HEK293T (cell line): ENCODE results near the gene TOMM70.

Experiments
- ARNT ChIP-seq: fragments of 450-650 bp; IDR thresholded peaks from 2 replicates; pipeline ENCODE4 v1.6.1; 2017; ENCODE audit warnings: mild to moderate bottlenecking
- BHLHE40 ChIP-seq: fragments of 450-650 bp; IDR thresholded peaks from 2 replicates; pipeline ENCODE4 v1.6.1; 2016; ENCODE audit warnings: mild to moderate bottlenecking, moderate library complexity, borderline replicate concordance
- CTBP1 ChIP-seq: fragments of 450-650 bp; IDR thresholded peaks from 2 replicates; pipeline ENCODE4 v1.6.1; 2016; ENCODE audit warnings: borderline replicate concordance
- ELF4 ChIP-seq: fragments of 450-650 bp; IDR thresholded peaks from 2 replicates; pipeline ENCODE4 v1.6.1; 2017; ENCODE audit warnings: antibody characterized with exemption
- FOXM1 ChIP-seq: fragments of 450-650 bp; IDR thresholded peaks from 2 replicates; pipeline ENCODE4 v1.6.1; 2017; ENCODE audit warnings: mild to moderate bottlenecking, borderline replicate concordance
- PKNOX1 ChIP-seq: fragments of 450-650 bp; IDR thresholded peaks from 2 replicates; pipeline ENCODE4 v1.6.1; 2016
- SUZ12 ChIP-seq: fragments of 450-650 bp; IDR thresholded peaks from 2 replicates; pipeline ENCODE4 v1.6.1; 2016; ENCODE audit warnings: mild to moderate bottlenecking
- ZNF384 ChIP-seq: fragments of 450-650 bp; IDR thresholded peaks from 2 replicates; pipeline ENCODE4 v1.6.1; 2016

GRCh38 chr3:100374521-100374920 is 26.4 kb downstream of the TOMM70 start:
- TF ChIP-seq BHLHE40: no peak
- no peak for TF ChIP-seq ELF4
- no peak for TF ChIP-seq ZNF384
- no peak for TF ChIP-seq CTBP1
- no peak for TF ChIP-seq FOXM1
- TF ChIP-seq ARNT: no peak
- TF ChIP-seq PKNOX1: no peak
- no peak for TF ChIP-seq SUZ12
